D721Med (cell line): ENCODE measurements around the gene IGDCC3.

Experiments used
- DNase-seq: peaks from one replicate; pipeline ENCODE4 v3.0.0; 2011; ENCODE audit warnings: low spot score; ENCODE audit not compliant: insufficient read length
- FAIRE-seq: peaks from 2 replicates; lab custom pipeline; 2011; peaks lifted over from hg19 to GRCh38; lab: Jason Lieb, UNC
- CTCF ChIP-seq: IDR thresholded peaks from 2 replicates; pipeline ENCODE4 v1.5.1; 2012; ENCODE audit warnings: mild to moderate bottlenecking, control low read depth; ENCODE audit not compliant: insufficient read depth; ENCODE audit errors: missing control alignments

The IGDCC3 gene

DNA sequence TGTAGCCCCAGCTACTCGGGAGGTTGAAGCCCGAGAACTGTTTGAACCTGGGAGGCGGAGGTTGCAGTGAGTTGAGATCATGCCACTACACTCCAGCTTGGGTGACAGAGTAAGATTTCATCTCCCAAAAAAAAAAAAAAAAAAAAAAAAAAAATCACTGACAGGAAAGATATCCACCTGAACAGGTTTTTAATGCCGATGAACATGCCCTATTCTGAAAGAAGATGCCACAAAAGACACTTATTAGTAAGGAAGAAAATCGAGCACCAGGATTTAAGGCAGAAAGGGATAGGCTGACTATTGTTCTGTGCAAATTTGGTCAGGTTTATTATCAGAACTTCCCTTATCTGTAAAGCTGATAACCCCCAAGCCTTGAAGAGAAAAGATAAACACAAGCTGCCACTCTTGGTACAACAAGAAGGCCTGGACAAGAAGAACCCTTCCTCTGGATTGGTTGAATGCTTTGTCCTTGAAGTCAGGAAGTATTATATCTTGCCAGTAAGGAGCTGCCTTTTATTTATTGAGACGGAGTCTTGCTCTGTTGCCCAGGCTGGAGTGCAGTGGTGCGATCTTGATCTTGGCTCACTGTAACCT is 88.4 kb downstream of the IGDCC3 start:
- no peak for DNase-seq
- no peak for TF ChIP-seq CTCF
- no peak for FAIRE-seq

DNA sequence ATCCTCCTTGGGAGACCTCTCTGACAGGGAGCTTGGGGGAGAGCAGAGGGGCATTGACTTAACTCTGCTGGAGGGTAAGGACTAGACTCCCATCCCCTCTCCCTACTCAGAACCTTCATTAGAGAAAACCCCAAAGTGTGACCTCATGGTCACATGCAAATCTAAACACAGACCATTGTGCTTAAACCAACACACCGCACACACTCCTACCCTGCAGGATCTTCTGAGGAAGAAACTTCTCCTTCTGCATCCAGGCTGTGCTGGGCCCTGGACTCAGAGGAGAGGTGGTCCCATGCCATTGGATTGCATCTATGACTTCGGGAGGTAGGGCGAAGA is 90.3 kb downstream of the IGDCC3 start:
- TF ChIP-seq CTCF: no peak
- DNase-seq (no peak), FAIRE-seq (no peak)

- peak; percentile 60 for DNase-seq
- peak; percentile 33 for TF ChIP-seq CTCF
- FAIRE-seq: no peak
Measured at GRCh38 chr15:65286704-65287519, 90.9 kb downstream of the IGDCC3 start, which contains the start of gene PARP16. TSS of gene PARP16 (minus strand) at chr15:65286883. CDS start at chr15:65286426, 457 bp downstream.

GRCh38 chr15:65286069-65286703 is 91.6 kb downstream of the IGDCC3 start:
- FAIRE-seq (no peak), DNase-seq (no peak)
- no peak for TF ChIP-seq CTCF

- no peak for TF ChIP-seq CTCF
- DNase-seq (no peak), FAIRE-seq (no peak)
Measured at GRCh38 chr15:65285291-65286068, 92.3 kb downstream of the IGDCC3 start.

- no peak for DNase-seq
- no peak for FAIRE-seq
- TF ChIP-seq CTCF: no peak
Measured at GRCh38 chr15:65278480-65278879, 99.3 kb downstream of the IGDCC3 start.
